ENCODE data around the gene ERCC5. TPM values are rescaled to one million over a fixed set of nuclear protein-coding genes. Genes with fewer than 3 reads are reported as not detected.

ERCC5 gene
- total RNA-seq, 2 donors from 2014 or later: 38.2 to 40.0 TPM

DNA sequence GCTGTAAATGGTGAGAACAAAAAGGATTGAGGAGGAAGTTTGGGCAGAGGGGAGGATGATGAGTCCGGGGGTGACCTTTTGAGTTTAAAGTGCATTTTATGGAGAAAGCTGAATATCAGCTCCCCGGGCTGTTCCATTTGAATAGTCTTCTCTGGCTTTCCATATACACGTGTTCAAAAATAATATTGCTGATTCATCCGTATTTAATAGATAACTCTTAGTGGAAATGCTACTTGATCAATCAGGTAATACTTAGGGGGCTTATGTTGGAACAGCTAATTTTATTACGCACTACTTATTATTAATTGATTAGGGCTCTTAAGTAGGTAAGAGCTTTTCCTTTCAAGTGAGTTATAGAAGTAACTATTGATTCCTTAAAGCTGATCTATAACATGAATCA is 76.4 kb downstream of the ERCC5 start:
- Histone ChIP-seq H3K9me3 (no peaks in the 10 kb centered on the region), H3K27ac (no peak overlapping the region), H3K4me1 (no peaks in the 10 kb centered on the region), H3K36me3 (no peaks in the 10 kb centered on the region), H3K27me3 (no peaks in the 10 kb centered on the region), H3K4me3 (no peak overlapping the region)
- TF ChIP-seq, protein P1, sequence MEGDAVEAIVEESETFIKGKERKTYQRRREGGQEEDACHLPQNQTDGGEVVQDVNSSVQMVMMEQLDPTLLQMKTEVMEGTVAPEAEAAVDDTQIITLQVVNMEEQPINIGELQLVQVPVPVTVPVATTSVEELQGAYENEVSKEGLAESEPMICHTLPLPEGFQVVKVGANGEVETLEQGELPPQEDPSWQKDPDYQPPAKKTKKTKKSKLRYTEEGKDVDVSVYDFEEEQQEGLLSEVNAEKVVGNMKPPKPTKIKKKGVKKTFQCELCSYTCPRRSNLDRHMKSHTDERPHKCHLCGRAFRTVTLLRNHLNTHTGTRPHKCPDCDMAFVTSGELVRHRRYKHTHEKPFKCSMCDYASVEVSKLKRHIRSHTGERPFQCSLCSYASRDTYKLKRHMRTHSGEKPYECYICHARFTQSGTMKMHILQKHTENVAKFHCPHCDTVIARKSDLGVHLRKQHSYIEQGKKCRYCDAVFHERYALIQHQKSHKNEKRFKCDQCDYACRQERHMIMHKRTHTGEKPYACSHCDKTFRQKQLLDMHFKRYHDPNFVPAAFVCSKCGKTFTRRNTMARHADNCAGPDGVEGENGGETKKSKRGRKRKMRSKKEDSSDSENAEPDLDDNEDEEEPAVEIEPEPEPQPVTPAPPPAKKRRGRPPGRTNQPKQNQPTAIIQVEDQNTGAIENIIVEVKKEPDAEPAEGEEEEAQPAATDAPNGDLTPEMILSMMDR (IDR thresholded peaks at IDR 0.05): no peak
- no peak for DNase-seq (ENCODE audit: low spot score)

Other genes with a start within 250 kb of the ERCC5 start
- 10 to 100 TPM; 28.6 to 59.9 TPM for gene TPP2, start 249.0 kb upstream of the ERCC5 start, total RNA-seq
- not detected for gene METTL21C, start 151.0 kb upstream of the ERCC5 start, total RNA-seq
- gene TEX30, start 72.2 kb upstream of the ERCC5 start, total RNA-seq: 1 to 10 TPM; 8.4 to 8.9 TPM
- gene POGLUT2, start 47.1 kb upstream of the ERCC5 start, total RNA-seq: 1 to 10 TPM; 3.9 to 4.4 TPM
- 10 to 100 TPM; 20.2 to 38.9 TPM for gene BIVM, start 46.9 kb upstream of the ERCC5 start, total RNA-seq
- not detected for gene SLC10A2, start 220.4 kb downstream of the ERCC5 start, total RNA-seq

All from right atrium auricular region (tissue), 2 donors.